GM12874 (cell line): ENCODE data around the gene GATC.

Experiments
- CTCF ChIP-seq: IDR thresholded peaks from 2 replicates; pipeline ENCODE4 v1.5.1; 2011; ENCODE audit warnings: low read depth, mild to moderate bottlenecking, control low read depth, low read length, moderate library complexity; ENCODE audit not compliant: insufficient read depth

The GATC gene

GRCh38 chr12:120497524-120498150 is 51.4 kb downstream of the GATC start:
- no peak for TF ChIP-seq CTCF

- TF ChIP-seq CTCF: no peak
Measured at GRCh38 chr12:120498870-120499515, 52.7 kb downstream of the GATC start.

- no peak for TF ChIP-seq CTCF
Measured at GRCh38 chr12:120500581-120500980, 54.3 kb downstream of the GATC start.

GRCh38 chr12:120504587-120504986 is 58.3 kb downstream of the GATC start:
- no peak for TF ChIP-seq CTCF

- TF ChIP-seq CTCF: no peak
Measured at GRCh38 chr12:120508537-120508936, 62.3 kb downstream of the GATC start.
